GM12892 (cell line): Measurements from ENCODE around the gene ATAD3A.

Source experiments
- POLR2AphosphoS5 ChIP-seq: IDR thresholded peaks from 2 replicates; pipeline ENCODE4 v1.6.1; 2011; ENCODE audit warnings: low read depth, low read length, control low read depth
- TAF1 ChIP-seq: IDR thresholded peaks from 2 replicates; pipeline ENCODE4 v1.6.1; 2011; ENCODE audit warnings: low read depth, mild to moderate bottlenecking, control low read depth, low read length, borderline replicate concordance

DNA sequence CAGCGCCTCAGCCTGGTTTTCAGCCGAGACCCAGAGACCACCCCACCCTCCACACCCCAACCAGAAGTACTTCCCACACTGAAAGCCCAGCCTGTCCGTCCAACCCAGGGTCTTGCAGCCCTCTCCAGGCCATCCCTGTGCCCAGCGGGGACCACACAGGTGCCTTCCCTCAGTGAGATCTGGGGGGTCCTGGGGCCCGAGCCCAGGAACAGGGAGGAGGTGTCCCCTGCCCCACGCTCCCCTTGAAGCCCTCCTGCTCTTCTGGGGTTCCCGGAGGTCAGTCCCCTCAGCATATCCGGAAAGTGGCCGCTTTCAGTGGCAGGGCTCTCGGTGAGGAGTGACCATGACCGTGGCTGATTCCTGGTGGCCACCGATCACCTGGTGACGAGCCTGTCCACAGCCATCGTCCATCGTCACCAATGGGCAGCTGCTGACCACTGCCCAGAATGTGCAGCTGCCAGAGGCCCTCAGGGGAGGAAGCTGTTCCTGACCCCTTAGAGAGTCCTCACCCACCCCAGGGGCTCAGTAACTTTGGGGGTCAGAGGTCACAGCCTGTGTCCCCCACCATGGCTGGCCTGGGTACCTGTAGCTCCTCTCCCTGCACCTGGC lies 25.1 kb downstream of the ATAD3A start:
- TF ChIP-seq POLR2AphosphoS5 (no peak), TAF1 (no peak)
